DND-41 (cell line): ENCODE data around the gene HNRNPD.
"Not testable (repeated sequence)": the region's sequence is repeated elsewhere in the genome, so short reads cannot be mapped to it uniquely, and the experiment has no call there.

Source experiments
- EZH2 ChIP-seq: IDR thresholded peaks from 3 replicates; pipeline ENCODE4 v1.6.1; 2012; ENCODE audit warnings: borderline replicate concordance, low read depth, mild to moderate bottlenecking, moderate library complexity, low read length, inconsistent platforms; ENCODE audit not compliant: severe bottlenecking
- TF ChIP-seq, protein P1 (sequence below): IDR thresholded peaks from 2 replicates; pipeline ENCODE4 v1.5.1; 2012; ENCODE audit warnings: borderline replicate concordance, low read length, moderate library complexity, mild to moderate bottlenecking; ENCODE audit not compliant: poor library complexity, severe bottlenecking; ENCODE audit errors: extremely low read depth

GRCh38 chr4:82303063-82303462, 70.7 kb downstream of the HNRNPD start:
- TF ChIP-seq, protein P1, sequence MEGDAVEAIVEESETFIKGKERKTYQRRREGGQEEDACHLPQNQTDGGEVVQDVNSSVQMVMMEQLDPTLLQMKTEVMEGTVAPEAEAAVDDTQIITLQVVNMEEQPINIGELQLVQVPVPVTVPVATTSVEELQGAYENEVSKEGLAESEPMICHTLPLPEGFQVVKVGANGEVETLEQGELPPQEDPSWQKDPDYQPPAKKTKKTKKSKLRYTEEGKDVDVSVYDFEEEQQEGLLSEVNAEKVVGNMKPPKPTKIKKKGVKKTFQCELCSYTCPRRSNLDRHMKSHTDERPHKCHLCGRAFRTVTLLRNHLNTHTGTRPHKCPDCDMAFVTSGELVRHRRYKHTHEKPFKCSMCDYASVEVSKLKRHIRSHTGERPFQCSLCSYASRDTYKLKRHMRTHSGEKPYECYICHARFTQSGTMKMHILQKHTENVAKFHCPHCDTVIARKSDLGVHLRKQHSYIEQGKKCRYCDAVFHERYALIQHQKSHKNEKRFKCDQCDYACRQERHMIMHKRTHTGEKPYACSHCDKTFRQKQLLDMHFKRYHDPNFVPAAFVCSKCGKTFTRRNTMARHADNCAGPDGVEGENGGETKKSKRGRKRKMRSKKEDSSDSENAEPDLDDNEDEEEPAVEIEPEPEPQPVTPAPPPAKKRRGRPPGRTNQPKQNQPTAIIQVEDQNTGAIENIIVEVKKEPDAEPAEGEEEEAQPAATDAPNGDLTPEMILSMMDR, result not testable (repeated sequence)
- not testable (repeated sequence) for TF ChIP-seq EZH2
